Central memory CD8-positive, alpha-beta T cell (primary cell): Measurements from ENCODE around the gene UQCRH.

Experiments
- ATAC-seq: fragments of 150-1000 bp; cut with Tn5 transposase; replicated peaks from 2 replicates; pipeline ENCODE4 v1.10.0; 2022; ENCODE audit warnings: mild to moderate bottlenecking, moderate FRiP score, moderate number of reproducible peaks; ENCODE audit not compliant: poor library complexity, severe bottlenecking; ENCODE audit errors: extremely low read depth
- DNase-seq, 2 donors: peaks; one replicate each; pipeline ENCODE4 v3.0.0; 2021; ENCODE audit warnings: low spot score in 2 of 2
- H3K27ac Mint-ChIP-seq: one replicate; pipeline ENCODE4 v1.8.0; 2022; ENCODE audit warnings: low read depth, mild to moderate bottlenecking, moderate library complexity, mixed read lengths
- H3K27me3 Mint-ChIP-seq: one replicate; pipeline ENCODE4 v1.8.0; 2022; ENCODE audit warnings: mixed read lengths
- H3K36me3 Mint-ChIP-seq: one replicate; pipeline ENCODE4 v1.8.0; 2022; ENCODE audit warnings: mild to moderate bottlenecking, moderate library complexity, mixed read lengths; ENCODE audit not compliant: insufficient read depth
- H3K4me1 Mint-ChIP-seq: one replicate; pipeline ENCODE4 v1.8.0; 2022; ENCODE audit warnings: mixed read lengths
- H3K4me3 Mint-ChIP-seq: one replicate; pipeline ENCODE4 v1.8.0; 2022; ENCODE audit warnings: mild to moderate bottlenecking, moderate library complexity, mixed read lengths
- H3K9me3 Mint-ChIP-seq: one replicate; pipeline ENCODE4 v1.8.0; 2022; ENCODE audit warnings: mixed read lengths

Gene UQCRH

DNA sequence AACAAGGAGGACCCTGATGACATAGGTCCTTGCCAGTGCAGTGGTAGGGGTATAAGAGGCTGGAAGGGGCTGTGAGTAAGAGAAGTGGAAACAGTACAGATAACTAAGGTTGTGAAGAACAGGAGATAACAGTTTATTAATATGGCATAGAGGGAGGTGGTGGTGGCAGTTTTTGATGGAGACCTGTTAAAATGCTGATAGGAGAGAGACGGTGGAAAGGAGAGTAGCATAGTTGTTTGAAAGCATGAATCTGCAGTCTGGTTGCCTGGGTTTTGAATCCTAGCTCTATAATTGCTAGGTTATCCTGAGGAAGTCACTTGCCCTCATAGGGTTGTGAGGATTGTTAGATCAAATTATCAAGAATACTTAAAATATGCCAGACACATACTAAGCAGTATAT, 19.4 kb upstream of the UQCRH start:
- no peak for DNase-seq
- no peak overlapping the region for H3K4me3 Mint-ChIP-seq
- peaks cover 16% of the 10 kb centered on the region for H3K36me3 Mint-ChIP-seq
- H3K4me1 Mint-ChIP-seq = peaks cover 15% of the 10 kb centered on the region
- ATAC-seq = no peak
- no peak overlapping the region for H3K27ac Mint-ChIP-seq
- no peaks in the 10 kb centered on the region for H3K27me3 Mint-ChIP-seq
- H3K9me3 Mint-ChIP-seq = no peaks in the 10 kb centered on the region

DNA sequence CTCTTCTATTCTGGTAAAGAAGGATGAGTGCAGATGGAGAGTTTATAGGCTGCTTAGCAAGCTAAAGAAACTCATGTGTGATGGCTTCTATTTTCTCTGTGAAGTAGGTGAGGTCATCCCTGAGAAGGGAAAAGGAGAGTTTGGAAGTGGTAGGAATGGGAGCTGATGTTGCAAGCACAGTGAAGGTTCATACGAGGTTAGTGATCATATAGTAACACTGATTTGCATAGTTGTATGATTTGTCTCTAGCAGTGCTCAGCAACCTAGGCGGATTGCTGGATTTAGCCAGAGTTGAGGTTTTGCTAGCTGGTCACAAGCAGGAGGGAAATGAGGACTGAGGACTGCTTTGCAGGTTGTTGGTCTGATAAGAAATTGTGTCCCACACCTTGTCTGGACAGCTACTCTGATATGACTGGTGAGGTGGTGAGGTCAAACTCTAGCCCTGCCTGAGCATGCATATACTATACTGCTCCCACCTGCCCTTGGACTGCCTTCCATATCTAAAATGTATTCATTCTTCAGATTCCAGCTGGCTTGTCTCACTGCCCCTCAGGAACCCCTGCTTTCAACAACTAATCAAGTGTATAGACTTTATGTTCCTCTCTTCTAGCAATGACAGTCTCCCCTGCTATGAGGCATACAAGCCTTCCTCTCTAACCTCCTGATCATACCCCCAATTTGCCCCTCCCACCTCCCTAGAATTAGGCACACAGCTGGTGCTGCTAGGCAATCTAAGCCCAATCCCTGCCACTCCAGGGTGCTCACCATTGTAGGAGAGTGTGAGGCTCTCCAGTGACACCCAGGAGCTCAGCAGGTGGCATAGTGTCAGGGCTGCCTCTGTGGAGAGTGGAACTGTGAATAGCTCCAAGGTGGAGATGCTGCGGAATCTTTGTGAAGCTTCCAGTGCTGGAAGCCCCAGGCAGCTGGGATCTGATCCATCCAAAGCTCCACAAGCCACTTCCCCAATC, 18.6 kb upstream of the UQCRH start:
- Mint-ChIP-seq H3K36me3 (peaks cover 21% of the 10 kb centered on the region), H3K4me3 (no peak overlapping the region), H3K9me3 (no peaks in the 10 kb centered on the region), H3K27me3 (no peaks in the 10 kb centered on the region), H3K27ac (peak overlapping the region; percentile 9), H3K4me1 (peaks cover 15% of the 10 kb centered on the region)
- no peak for ATAC-seq
- DNase-seq = no peak

DNA sequence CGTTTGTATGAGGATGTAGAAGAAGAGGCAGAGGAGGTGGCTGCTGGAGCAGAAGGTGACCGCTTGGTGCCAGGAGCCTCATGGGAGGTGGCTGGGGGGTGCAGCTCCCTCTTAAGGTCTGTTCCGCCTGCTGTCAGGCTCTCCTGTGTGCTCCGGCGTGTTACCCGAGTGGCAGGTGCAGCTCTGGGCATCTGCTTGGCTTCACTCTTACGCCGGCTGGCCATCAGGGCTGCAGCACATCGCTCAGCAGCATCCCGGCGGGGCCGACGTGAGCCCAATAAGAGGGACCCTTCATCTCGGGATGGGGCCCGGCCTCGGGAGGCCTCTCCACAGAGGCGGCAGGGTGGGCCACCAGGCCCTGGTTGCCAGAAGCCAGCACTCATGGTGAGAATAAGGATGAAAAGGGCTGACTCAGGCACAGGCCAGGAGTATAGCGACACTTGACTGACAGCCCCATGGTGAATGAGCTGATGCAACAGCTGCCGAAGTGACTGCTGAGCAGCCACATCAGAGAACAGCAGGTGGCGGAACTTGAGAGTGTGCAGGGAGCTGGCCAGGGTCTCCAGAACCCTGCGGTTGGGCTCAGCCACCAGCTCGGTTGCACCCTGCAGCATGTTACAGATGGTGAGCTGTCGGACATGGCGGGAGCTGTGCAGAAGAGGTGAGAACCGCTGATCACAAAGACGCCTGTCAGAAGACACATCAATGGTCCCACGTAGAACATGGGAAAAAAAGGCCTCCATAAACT, 17.6 kb upstream of the UQCRH start:
- ATAC-seq (peak; percentile 60), DNase-seq (no peak)
- no peak overlapping the region for H3K4me3 Mint-ChIP-seq
- no peaks in the 10 kb centered on the region for H3K27me3 Mint-ChIP-seq
- H3K36me3 Mint-ChIP-seq = peaks cover 18% of the 10 kb centered on the region
- peak overlapping the region; percentile 9 for H3K27ac Mint-ChIP-seq
- H3K9me3 Mint-ChIP-seq = no peaks in the 10 kb centered on the region
- peaks cover 15% of the 10 kb centered on the region for H3K4me1 Mint-ChIP-seq

DNA sequence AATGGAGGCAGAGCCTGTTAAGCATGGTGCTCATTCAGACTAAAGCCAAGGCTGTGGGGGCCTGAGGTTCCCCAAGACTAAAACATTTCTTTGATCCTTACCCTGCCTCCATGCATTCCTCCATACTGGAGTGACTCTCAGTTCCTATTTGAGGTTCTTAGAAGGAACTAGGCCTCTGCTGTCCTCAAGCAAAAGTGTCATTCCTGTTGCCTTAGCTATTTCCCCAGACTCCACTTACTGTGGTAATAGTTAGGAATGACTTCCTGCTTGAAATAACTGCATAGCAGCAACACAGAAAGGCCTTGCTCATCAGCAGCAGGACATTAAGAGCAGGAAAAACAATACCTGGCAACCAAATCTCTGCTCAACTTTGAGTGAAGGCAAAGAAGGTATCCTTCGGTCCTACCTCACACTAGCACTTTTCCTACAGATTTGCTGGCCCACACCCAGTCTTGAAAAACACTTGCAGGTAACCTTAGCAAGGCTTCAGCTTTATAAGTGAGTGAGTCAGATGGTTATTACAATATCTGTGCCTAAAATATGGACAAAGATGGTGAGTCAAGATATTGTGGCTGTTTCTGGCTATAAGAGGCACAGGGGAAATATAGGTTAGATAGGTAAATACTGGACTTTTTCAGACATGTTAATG, 14.9 kb upstream of the UQCRH start:
- peaks cover 15% of the 10 kb centered on the region for H3K4me1 Mint-ChIP-seq
- peaks cover 12% of the 10 kb centered on the region for H3K36me3 Mint-ChIP-seq
- H3K9me3 Mint-ChIP-seq = no peaks in the 10 kb centered on the region
- DNase-seq (no peak), ATAC-seq (no peak)
- no peaks in the 10 kb centered on the region for H3K27me3 Mint-ChIP-seq
- no peak overlapping the region for H3K27ac Mint-ChIP-seq
- H3K4me3 Mint-ChIP-seq = no peak overlapping the region

DNA sequence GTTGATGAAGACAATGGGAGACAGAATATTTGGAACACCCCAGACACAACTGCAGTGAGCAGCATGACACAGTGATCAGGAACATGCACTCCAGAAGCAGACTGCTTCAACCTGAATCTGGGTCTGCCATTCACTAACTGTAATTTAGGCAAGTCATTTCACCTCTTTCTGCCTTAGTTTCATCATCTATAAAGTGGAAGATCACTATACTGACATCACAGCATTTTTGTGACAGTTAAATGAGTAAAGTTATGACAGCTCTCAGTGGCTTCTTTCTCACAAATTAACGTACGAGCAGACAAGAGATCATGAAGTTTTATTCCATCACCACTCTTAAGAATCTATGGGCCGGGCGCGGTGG, 14.4 kb upstream of the UQCRH start:
- no peak for ATAC-seq
- Mint-ChIP-seq H3K36me3 (peaks cover 11% of the 10 kb centered on the region), H3K27me3 (no peaks in the 10 kb centered on the region)

DNA sequence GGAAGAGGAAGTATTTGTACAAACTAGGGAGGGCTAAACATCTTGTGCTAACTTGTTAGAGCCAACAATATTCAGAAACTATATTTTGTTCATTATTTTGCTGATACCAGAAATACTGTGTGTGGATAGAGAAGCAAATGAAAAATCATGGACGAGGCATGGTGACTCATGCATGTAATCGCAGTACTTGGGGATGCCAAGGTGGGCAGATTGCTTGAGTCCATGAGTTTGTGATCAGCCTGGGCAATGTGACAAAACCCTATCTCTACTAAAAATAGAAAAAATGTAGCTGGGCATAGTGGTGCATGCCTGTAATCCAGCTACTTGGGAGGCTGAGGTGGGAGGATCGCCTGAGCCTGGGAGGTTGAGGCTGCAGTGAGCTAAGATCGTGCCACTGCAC, 13.5 kb upstream of the UQCRH start:
- Mint-ChIP-seq H3K4me3 (no peak overlapping the region), H3K4me1 (peaks cover 14% of the 10 kb centered on the region), H3K36me3 (peaks cover 12% of the 10 kb centered on the region), H3K27me3 (no peaks in the 10 kb centered on the region), H3K27ac (no peak overlapping the region), H3K9me3 (no peaks in the 10 kb centered on the region)
- no peak for ATAC-seq
- no peak for DNase-seq

More for the DNA sequence above, 14.4 kb upstream of the UQCRH start:
- no peak overlapping the region for H3K27ac Mint-ChIP-seq
- DNase-seq = no peak
- H3K4me3 Mint-ChIP-seq = no peak overlapping the region
- no peaks in the 10 kb centered on the region for H3K9me3 Mint-ChIP-seq
- peaks cover 15% of the 10 kb centered on the region for H3K4me1 Mint-ChIP-seq

DNA sequence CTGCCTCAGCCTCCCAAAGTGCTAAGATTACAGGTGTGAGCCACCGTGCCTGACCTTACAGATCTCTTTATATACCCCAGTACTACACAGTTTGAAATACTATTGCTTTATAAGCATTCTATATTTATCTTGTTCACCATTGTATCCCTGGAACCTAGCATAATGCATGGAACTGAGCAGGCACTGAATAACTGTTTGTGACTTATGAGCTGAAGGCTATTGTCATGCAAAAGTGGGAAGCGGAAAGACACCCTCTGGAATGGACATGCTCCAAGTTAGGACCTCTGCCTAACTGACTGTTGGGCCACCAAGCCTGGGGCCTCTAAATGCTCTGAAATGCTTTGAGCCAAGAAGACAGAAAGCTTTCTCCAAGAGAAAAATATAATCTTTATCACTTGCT, 8.2 kb upstream of the UQCRH start:
- Mint-ChIP-seq H3K4me1 (peaks cover 2% of the 10 kb centered on the region), H3K27me3 (no peaks in the 10 kb centered on the region), H3K36me3 (peaks cover 20% of the 10 kb centered on the region), H3K9me3 (no peaks in the 10 kb centered on the region), H3K27ac (no peak overlapping the region), H3K4me3 (no peak overlapping the region)
- ATAC-seq (no peak), DNase-seq (no peak)

DNA sequence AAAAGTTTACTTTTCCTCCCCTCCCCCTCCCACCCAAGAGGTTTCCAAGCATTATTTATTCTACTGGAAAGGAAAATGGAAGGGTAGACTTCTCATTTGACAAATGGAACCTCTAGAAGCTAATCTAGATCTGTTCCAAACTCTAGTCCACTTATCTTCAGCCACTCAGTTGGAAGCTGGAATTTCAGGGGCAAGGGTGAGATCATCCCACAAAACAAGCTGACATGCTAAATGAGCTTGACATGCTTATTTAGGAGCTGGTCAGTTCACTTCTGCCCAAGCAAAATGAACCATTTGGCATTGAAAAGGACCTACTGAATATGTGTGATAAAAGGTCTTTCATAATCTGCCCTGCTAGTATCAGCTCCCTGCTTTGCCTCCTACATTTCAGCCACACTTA, 5.1 kb upstream of the UQCRH start:
- no peak overlapping the region for H3K27ac Mint-ChIP-seq
- no peaks in the 10 kb centered on the region for H3K9me3 Mint-ChIP-seq
- ATAC-seq = no peak
- H3K4me3 Mint-ChIP-seq = no peak overlapping the region
- no peaks in the 10 kb centered on the region for H3K27me3 Mint-ChIP-seq
- H3K4me1 Mint-ChIP-seq = peaks cover 19% of the 10 kb centered on the region
- DNase-seq = no peak
- H3K36me3 Mint-ChIP-seq = peaks cover 32% of the 10 kb centered on the region

DNA sequence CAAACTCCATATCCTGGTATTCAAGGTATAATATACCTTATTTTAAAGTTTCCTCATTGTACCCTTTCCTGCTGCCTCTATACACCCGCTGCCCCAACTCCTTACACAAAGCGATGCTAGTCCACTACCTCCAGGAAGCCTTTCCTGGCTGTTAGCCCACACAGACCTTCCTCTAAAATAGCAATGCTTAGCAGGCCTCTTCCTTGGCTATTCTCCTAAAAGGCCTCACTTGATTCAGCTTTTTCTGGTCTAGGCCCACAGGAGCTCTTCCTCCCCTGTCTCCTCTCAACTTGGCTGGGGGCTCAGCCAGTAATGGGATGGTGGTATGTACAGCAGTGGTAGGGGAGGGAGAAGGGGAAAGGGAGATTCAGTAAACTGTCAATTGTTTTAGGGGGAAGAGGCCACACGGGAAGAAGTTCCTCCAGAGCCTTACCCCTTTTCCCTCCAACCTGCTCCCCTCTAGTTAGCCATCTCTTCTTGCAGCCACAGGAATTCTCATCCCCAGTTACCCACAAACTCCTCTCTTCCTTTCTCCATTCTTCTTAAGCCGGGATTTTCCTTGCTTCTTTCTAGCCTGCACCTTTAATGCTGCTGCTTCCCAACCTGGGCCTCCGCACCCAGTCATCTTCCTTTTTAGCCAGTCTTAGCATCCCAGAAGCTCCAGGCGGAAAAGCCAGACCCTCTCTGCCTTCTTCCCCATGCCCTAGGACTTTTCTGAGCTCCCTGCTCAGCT, 2.7 kb upstream of the UQCRH start:
- Mint-ChIP-seq H3K36me3 (peaks cover 24% of the 10 kb centered on the region), H3K27ac (peak overlapping the region; percentile 98), H3K4me1 (peaks cover 37% of the 10 kb centered on the region), H3K4me3 (peak overlapping the region; percentile 99), H3K9me3 (no peaks in the 10 kb centered on the region), H3K27me3 (no peaks in the 10 kb centered on the region)
- DNase-seq = no peak
- no peak for ATAC-seq

DNA sequence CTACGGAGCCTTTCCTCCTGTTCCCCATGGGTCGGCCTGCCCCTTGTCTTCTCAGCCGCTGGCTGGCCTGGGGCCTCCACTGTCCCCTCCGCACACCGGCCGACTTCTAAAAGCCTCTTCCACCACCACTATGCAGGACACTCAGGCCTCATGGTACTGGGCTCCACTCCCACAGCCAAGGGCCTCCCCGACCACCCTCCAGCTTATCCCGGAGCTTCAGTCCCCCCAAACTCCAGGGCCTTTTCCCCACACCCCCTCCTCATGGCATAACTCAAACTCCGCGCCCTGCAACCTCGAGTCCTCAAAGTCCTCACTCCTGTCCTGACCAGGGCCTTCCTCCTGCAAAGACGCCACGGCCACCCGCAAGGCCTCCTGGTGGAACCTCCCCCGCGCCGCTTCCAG, 2.1 kb upstream of the UQCRH start:
- Mint-ChIP-seq H3K36me3 (peaks cover 24% of the 10 kb centered on the region), H3K9me3 (no peaks in the 10 kb centered on the region), H3K4me3 (peak overlapping the region; percentile 99), H3K27ac (peak overlapping the region; percentile 98), H3K27me3 (no peaks in the 10 kb centered on the region), H3K4me1 (peaks cover 37% of the 10 kb centered on the region)
- DNase-seq (no peak), ATAC-seq (no peak)

DNA sequence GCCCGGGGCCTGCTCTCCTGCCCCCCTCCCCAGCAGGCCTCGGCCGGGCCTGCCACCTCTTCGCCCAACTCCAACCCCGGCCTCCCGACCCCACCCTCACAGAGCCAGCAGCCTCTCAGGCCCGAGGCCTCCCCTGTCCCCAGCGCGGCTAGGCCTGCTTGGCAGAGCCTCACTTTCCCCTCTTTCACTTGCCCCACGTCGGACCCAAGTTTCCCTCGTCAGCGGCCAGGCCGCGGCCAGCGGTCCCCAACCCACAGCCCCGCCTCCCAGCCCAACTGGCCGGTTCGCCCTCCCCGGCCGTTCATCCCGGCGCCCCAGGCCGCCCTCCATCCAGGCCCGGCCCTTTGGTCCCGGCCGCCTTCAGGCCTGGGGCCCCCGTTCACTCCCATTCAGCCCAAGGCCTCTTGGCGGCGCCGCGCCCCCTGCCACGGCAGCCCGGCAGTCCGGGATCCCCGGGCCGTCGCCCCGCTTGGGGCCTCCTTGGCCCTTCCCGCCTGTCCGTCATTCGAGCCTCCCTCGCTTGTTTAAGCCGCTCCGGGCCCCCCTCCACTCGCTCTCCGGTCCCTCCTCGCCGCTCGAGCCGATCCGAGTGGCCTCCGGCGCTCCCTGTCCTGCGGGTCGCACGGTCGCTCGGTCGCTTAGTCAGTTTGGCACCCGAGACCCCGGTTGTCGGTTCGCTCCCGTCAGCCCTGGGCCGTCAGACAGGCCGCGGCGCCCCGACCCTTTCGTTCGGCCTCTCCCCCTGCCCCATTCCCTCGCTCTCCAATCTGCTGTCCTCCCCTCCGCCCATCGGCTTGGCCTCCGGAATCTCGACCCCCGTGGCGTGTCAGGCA, 1.5 kb upstream of the UQCRH start:
- H3K27me3 Mint-ChIP-seq = no peaks in the 10 kb centered on the region
- peaks cover 18% of the 10 kb centered on the region for H3K36me3 Mint-ChIP-seq
- peaks cover 37% of the 10 kb centered on the region for H3K4me1 Mint-ChIP-seq
- no peaks in the 10 kb centered on the region for H3K9me3 Mint-ChIP-seq
- peak; percentile 25 to 39 for DNase-seq
- peak; percentile 11 for ATAC-seq
- H3K4me3 Mint-ChIP-seq = peak overlapping the region; percentile 99
- H3K27ac Mint-ChIP-seq = peak overlapping the region; percentile 98
